AG09309 (cell line): ENCODE data around the gene EEF1G.

Source experiments
- DNase-seq: peaks from one replicate; pipeline ENCODE4 v3.0.0-alpha.2; 2010; ENCODE audit warnings: low read depth
- H3K4me3 ChIP-seq: 2 replicates; pipeline ENCODE4 v1.5.1; 2011; ENCODE audit warnings: mild to moderate bottlenecking, low read depth, low read length, moderate library complexity; ENCODE audit not compliant: control insufficient read depth
- CTCF ChIP-seq: IDR thresholded peaks from 2 replicates; pipeline ENCODE4 v1.5.1; 2011; ENCODE audit warnings: mild to moderate bottlenecking, low read depth, low read length, inconsistent platforms; ENCODE audit not compliant: insufficient read depth, control insufficient read depth; ENCODE audit errors: missing control alignments

EEF1G gene

DNA sequence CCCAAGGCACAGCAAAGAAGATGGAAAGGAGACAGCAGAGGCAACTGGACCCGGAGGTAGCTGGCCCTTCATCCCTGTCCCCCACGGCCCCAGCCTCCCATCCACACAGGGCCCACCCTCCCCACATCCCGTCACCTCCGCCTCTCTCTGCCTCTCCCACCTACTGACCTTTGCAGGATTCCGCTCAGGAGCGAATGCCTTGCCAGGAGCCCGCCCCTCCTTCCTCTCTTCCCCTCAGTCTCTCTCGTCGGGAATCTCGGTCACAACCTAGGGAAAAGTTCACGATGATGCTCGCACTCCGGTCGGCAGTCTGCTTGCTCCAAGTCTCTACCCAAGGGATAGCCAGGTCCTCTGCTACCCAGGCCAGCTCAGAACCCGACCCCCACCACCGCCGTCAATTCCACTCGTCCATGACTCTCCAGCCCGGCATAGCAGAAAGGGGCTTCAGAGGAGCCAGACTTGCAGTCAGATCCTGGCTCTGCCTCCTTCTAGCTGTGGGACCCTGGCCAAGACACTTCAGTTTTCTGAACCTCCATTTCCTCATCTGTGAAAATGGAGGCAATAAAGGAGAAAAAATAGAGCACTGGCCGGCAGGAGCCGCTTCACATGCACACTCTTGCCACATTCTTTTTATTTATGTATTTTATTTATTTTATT is 37.3 kb downstream of the EEF1G start:
- no peak for DNase-seq
- no peak for TF ChIP-seq CTCF

DNA sequence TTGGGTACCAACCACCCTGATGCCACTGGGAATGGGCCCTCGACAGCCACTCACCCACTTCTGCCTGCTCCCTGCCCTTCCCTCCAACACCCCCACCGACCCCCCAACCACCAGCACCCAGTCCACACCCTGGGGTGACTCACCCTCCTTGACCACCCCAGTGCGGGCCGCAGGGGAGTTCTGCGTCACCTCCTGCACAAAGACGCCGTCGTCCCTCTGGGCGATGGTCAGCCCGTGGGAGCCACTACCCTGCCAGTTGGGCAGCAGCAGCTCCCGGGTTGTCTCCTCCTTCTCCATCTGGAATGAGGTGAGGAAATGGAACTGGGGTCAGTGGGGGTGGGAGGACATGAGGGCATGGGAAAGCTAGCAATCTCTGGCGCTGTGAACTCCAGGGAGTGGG is 37.9 kb downstream of the EEF1G start:
- no peak overlapping the region for H3K4me3 ChIP-seq
- DNase-seq, result no peak
- TF ChIP-seq CTCF, result no peak

More for the DNA sequence above, 37.3 kb downstream of the EEF1G start:
- no peak overlapping the region for H3K4me3 ChIP-seq

- no peak overlapping the region for H3K4me3 ChIP-seq
- no peak for DNase-seq
- no peak for TF ChIP-seq CTCF
These were observed 38.7 kb downstream of the EEF1G start for GRCh38 chr11:62534779-62535545.

GRCh38 chr11:62532096-62532495 is 41.6 kb downstream of the EEF1G start:
- no peak for DNase-seq
- TF ChIP-seq CTCF, result no peak
- H3K4me3 ChIP-seq, result no peak overlapping the region

DNA sequence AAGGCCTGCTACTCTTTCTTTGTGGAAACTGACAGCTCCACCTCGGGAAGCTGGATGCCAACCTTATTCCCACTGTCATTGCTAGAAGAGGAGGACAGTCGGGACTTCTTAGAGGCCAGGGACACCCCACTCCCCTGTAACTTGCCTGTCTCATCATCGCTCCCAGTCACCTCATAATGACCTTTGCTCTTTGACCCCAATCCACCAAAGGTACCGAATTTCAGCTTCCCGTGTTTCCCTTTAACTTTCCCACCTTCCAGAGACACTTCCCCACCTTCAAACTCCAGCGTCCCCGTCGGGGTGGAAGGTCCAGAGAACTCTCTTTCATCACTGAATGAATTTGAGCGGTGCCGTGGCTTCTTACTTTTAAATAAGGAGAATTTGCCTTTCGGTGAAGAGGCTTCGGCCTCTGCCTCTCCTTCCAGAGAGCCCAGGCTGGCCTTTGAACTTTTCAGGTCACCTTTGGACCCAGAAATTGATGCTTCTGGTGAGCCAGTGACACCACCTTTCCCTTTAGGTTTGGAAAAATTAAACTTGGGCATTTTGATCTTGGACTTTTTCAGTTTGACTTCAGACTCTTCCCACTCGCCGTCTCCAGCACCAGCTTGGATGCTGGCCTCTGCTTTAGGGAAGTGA is 56.8 kb downstream of the EEF1G start:
- no peak for TF ChIP-seq CTCF
- H3K4me3 ChIP-seq, result no peak overlapping the region
- no peak for DNase-seq

DNA sequence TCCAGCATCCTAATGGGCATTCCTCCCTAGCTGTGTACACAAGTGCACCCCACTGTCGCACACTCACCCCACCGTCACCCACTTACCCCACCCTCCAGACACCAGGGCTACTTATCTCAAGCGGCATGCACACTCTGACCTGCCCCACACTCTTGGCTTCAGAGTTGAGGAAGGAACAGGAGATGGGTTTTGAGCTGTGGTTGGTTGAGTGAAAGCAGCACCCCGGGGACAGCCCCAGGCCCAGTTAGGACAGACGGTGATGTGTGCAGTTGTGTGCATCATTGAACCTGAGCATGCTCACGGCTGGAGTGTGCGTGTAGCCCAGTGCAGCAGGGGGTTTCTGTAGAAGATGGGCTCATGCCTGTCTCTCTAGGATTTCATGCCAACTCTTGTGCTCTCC is 59.5 kb downstream of the EEF1G start:
- TF ChIP-seq CTCF, result no peak
- no peak for DNase-seq
- no peak overlapping the region for H3K4me3 ChIP-seq
